GM10847 (cell line): ENCODE results near the gene SP2.

ENCODE experiments used
- POLR2A ChIP-seq: IDR thresholded peaks from 2 replicates; pipeline ENCODE4 v1.6.1; 2011; ENCODE audit not compliant: insufficient read length; ENCODE audit errors: extremely low read depth

Gene SP2

DNA sequence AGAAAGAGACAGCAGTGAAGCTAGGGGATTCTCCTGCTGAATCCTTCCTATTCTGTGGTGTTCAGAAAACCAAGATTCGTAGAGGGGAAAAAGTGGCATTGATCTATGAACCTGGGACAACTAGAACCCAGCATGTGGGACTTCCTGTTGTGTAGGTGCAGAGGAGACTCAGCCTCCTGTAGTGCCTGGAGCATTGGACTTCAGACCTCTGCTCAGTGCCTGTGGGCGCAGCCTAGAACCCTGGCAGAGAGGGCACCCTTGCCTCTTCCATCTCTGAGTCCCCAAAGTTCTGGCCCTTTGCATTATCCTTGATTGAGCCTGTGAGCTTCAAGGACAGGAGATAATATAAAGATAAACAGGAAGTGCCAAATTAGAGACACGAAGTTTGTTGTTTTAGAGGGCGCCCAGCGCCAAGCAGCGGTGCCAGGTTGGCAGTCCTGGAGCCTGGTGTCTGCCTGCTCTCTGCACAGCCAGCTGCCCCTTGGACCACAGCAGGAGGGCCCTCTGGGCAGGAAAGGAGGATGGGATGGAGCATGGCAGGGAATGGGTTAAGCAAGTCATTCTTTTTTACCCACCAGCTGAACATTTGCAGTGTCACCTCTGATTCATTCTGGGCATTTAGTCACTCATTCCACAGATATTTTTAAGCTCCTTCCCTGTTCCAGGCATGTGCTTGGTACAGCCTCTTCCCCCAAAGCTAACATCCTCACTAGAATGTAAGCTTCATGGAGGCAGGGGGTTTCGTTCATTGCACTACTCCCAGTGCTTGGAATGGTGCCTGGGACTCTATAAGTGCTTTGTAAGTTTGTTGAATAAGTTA lies 33.2 kb upstream of the SP2 start:
- TF ChIP-seq POLR2A: no peak

- TF ChIP-seq POLR2A: no peak
These were observed 31.2 kb upstream of the SP2 start for GRCh38 chr17:47864791-47865216.

DNA sequence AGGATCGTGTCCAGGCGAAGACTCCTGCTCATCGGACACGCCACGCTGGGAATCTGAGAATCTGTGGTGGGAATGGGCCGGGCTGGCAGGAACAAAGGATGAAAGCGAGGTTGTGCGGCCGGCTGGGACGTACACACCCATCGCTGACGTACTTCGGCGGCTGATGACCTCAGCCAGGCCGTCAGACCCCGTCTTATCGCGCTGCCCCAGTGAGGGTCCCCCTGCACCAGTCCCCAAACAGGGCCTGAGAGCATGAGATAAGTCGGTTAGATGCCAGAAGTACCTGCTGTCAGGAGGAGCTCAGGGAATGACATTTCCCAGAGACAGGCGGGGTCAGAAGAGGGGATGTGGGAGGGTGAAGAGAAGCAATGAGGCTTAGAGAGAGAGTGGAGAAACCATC lies 29.1 kb upstream of the SP2 start:
- no peak for TF ChIP-seq POLR2A

DNA sequence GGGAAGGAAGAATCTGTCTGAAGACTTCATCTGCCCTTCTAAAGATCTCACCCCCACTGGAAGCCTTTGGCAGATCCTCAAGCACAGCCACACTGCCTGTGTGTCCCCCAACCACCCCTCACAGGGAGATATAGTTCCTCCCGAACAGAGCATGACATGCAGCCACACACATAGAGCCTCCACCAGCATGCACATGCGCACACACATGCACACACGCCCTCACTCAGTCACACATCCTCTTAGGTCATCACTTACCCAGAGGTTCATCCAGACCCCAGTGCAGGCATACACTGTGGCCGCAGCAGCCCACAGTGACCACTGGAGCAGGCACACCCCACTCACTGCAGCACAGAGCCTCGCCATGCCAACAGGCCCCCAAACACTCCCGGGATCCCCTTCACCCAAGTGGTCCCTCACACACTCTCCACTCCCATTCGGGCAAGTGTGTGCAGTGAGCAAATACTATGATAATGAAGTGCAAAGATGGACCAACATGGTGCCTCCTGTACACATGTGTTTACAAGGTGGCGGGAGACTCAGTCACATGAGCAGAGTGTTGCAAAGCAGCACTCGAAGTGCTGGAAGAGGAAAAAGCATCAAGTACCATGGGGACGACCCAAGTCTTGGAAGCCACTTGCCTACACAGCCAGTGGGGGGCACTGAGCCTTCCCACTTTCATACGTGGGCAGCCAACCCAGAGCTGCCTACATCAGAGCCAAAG lies 28.1 kb upstream of the SP2 start:
- no peak for TF ChIP-seq POLR2A

DNA sequence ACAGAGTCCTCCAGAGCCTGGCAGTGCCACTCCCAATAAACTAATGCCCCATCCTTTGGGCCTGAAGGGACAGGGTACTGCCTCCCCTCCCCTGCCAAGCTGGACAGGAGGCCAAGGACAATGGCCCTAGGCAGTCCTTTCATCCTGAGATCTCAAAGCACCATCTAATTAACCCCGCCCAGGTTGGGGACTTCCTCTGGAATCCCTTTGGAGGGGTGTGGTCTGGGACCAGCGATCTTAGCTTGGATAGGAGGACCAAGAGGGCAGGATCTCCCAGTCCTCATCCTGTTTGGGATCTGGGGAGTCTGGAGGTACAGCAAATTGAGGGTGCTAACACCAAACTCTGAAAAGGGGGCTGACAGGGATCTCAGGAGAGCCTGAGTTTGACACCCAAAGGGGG lies 26.9 kb upstream of the SP2 start:
- TF ChIP-seq POLR2A: no peak

- no peak for TF ChIP-seq POLR2A
These were observed 26.0 kb upstream of the SP2 start for GRCh38 chr17:47870056-47870455.

GRCh38 chr17:47871048-47871447 lies 25.0 kb upstream of the SP2 start:
- no peak for TF ChIP-seq POLR2A

DNA sequence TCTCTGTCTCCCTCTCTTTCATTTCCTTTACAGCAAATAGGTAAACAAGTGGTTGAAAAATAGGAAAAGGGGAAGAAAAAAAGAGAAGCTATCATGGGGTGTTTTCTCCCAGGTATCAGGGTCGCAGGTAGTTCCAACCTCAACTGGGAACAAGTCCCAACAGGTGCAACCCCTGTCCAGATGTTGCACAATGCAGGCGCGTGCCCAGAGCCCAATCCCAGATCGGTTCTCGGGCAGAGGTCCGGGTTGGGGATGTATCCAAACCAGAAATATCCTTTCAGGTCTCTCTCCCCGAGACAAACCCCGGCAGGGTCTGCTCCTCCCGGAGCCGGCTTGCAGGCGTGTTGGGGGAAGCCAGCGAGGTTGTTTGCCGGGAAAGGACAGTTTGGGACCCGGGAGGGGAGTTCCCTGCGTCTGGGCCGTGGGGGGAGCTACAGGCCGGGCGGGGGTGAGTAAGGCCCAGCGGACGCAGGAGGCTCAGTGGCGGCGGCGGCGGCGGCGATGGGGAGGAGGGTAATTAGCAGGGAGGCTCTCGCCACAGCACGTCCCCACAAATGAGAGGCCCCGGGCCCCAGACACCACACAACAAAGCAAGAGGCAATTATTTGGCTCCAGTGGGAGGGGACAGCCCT lies 23.9 kb upstream of the SP2 start:
- no peak for TF ChIP-seq POLR2A

DNA sequence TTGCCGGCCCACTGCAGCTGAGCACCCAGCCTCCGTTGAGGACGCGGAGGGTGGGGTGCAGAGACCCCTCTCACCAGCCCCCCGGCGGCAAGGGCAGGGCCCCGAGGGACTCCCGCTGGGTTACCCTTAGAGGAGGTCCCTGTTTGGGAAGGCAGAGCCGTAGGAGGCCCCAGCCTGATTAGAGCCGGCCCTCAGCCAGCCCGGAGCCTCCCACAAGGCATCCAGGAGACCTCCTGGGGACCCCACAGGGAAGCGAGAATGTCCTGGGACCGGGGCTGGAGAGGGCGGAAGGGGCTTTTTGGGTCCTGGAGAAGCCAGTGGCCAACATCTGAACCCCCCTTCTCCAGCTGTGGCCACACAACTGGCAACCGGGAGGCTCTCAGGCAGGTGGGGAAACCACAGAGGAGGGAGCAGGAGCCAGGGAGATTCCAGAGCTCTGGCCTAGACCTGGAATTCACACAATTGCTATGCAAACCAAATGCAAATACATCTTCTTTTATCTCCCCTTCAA lies 23.3 kb upstream of the SP2 start:
- TF ChIP-seq POLR2A: no peak

DNA sequence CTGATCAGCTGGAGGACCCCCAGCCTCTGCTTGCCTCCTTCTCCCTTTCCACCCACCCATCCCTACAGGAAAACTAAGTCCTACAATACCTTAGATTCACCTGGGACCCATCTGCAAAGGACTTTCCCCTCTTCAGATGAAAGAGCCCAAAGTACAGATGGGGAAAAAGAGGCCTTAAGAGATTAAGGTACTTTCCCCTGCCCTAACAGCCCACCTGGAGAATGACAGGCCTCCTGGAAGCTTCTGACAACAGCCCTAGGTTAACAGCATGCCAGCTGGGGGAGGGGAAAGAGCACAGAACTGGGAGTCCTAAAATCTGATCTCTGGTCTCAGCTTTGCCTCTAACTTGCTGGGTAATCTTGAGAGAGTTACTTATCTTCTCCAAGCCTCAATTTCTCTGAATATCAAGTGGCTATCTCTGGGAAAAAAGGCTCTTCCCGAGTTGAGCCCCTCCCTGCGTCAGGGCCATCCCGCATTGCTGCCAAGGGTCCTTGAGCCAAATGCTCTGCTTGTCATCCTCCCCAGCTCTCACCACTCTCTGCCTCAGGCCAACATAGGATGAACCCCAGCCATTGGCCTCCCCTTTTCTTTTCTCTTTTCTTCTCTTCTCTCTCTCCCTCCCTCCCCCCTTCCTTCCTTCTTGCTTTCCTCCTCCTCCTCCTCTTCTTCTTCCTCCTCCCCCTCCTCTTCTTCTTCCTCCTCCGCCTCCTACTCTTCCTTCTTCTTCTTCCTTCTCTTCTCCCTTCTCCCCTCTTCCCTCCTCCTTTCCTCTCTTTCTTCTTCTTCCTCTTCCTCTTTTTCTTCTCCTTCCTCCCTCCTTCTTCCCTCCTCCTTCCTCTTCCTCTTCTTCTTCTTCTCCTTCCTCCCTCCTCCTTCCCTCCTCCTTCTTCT lies 22.6 kb upstream of the SP2 start:
- TF ChIP-seq POLR2A: no peak

GRCh38 chr17:47875011-47875985 lies 20.7 kb upstream of the SP2 start:
- no peak for TF ChIP-seq POLR2A

DNA sequence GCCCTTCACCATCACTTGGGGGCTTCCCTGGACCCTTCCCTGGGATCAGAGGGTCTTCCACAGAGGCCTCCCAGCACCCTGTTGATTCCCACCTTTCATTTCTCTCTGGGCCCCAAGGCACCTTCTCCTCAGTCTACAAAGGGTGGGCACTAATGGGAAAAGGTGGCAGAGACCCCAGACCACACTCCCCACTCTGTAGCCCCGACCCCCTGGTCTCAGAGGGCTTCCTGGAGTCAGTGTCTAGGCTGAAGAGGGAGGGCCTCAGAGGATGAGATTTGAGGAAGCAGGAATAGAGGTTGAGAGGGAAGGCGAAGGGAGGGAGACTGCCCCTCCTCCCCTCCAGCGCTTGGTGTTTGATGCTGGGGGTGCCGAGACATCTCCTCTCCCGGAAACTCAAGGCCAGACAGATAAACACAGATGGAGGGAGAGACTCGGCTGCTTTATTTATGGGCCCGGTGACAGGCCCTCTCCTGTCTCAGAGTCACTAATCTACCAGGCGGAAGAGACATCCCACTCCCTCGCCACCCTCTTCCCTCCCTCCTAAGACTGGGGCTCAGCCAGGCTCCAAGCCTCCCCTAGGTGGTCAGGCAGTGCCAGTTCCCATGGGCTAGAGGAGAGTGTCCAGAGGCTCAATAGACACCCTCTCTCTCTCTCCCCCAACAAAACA lies 18.5 kb upstream of the SP2 start:
- no peak for TF ChIP-seq POLR2A
